ENCODE measurements around the gene TACO1.

DNA sequence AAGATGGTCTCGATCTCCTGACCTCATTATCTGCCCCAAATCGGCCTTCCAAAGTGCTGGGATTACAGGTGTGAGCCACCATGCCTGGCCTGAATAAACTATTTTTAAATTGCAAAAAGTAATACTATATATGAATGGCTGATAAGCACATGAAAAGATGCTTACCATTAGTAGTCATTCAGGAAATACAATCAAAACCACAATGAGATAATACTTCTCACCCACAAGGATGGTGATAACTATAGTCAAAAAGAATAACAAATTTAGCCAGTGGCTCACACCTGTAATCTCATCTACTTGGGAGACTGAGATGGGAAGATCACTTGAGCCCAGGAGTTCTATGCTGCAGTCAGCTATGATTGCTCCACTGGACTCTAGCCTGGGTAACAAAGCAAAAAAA lies 2.4 kb upstream of the TACO1 start:
- no peak for TF ChIP-seq GATA3 (IDR thresholded peaks at IDR 0.05; ENCODE audit: low read depth, low read length)
- TF ChIP-seq GATA2 (IDR thresholded peaks at IDR 0.05; ENCODE audit: low read depth, low read length), result no peak

Measured in SH-SY5Y (cell line).